Raji (cell line): ENCODE measurements around the gene PLG.

Experiments used
- POLR2A ChIP-seq: IDR thresholded peaks from 2 replicates; pipeline ENCODE4 v1.6.1; 2011; ENCODE audit warnings: low read depth, low read length, control low read depth; ENCODE audit not compliant: insufficient read depth

Gene PLG

GRCh38 chr6:160714731-160715316, 12.8 kb downstream of the PLG start:
- no peak for TF ChIP-seq POLR2A

- no peak for TF ChIP-seq POLR2A
Observed at GRCh38 chr6:160730911-160731310, 28.9 kb downstream of the PLG start.

GRCh38 chr6:160733050-160733646, 31.1 kb downstream of the PLG start:
- no peak for TF ChIP-seq POLR2A

- no peak for TF ChIP-seq POLR2A
Observed at GRCh38 chr6:160734627-160735026, 32.6 kb downstream of the PLG start.

GRCh38 chr6:160735523-160735922, 33.5 kb downstream of the PLG start:
- no peak for TF ChIP-seq POLR2A

GRCh38 chr6:160737934-160738333, 35.9 kb downstream of the PLG start:
- TF ChIP-seq POLR2A, result no peak

- TF ChIP-seq POLR2A, result no peak
Observed at GRCh38 chr6:160739955-160740354, 37.9 kb downstream of the PLG start.

GRCh38 chr6:160741012-160741411, 39.0 kb downstream of the PLG start:
- TF ChIP-seq POLR2A, result peak; percentile 28; the same call in 1 of the 2 replicates

- no peak for TF ChIP-seq POLR2A
Observed at GRCh38 chr6:160742090-160742489, 40.0 kb downstream of the PLG start.

- no peak for TF ChIP-seq POLR2A
Observed at GRCh38 chr6:160750276-160750689, 48.2 kb downstream of the PLG start.

- TF ChIP-seq POLR2A, result no peak
Observed at GRCh38 chr6:160755165-160755564, 53.1 kb downstream of the PLG start.

GRCh38 chr6:160756021-160756420, 54.0 kb downstream of the PLG start:
- no peak for TF ChIP-seq POLR2A

- TF ChIP-seq POLR2A, result no peak
Observed at GRCh38 chr6:160756871-160757270, 54.8 kb downstream of the PLG start.

GRCh38 chr6:160764847-160765246, 62.8 kb downstream of the PLG start:
- TF ChIP-seq POLR2A, result no peak

- TF ChIP-seq POLR2A, result no peak
Observed at GRCh38 chr6:160765412-160765811, 63.4 kb downstream of the PLG start.

GRCh38 chr6:160766657-160766988, 64.6 kb downstream of the PLG start:
- no peak for TF ChIP-seq POLR2A

GRCh38 chr6:160766989-160767646, 65.1 kb downstream of the PLG start:
- no peak for TF ChIP-seq POLR2A

- no peak for TF ChIP-seq POLR2A
Observed at GRCh38 chr6:160767647-160768019, 65.6 kb downstream of the PLG start.

- no peak for TF ChIP-seq POLR2A
Observed at GRCh38 chr6:160768101-160768500, 66.1 kb downstream of the PLG start.
